HepG2 (cell line): ENCODE data around the gene PRKCG. TPM values are rescaled to one million over a fixed set of nuclear protein-coding genes. Genes with fewer than 3 reads are reported as not detected.

Experiments
- ARNT ChIP-seq: fragments of 450-650 bp; IDR thresholded peaks from 2 replicates; pipeline ENCODE4 v1.6.1; 2017
- BRD4 ChIP-seq: sonication (generic); formaldehyde crosslinking; IDR thresholded peaks from 2 replicates; pipeline ENCODE4 v1.4.0; 2020; ENCODE audit warnings: missing genetic modification reagents
- CREM ChIP-seq, 2 experiments: sonication (generic) in 1 of 2; formaldehyde crosslinking in 1 of 2; IDR thresholded peaks; 2 replicates each; pipeline versions ENCODE4 v1.4.0 to v1.6.1; 2016 to 2020; ENCODE audit warnings: antibody characterized with exemption in 1 of 2, mild to moderate bottlenecking in 1 of 2, missing genetic modification reagents in 1 of 2
- FOXA3 ChIP-seq: IDR thresholded peaks from 2 replicates; pipeline ENCODE4 v1.6.1; 2016; ENCODE audit warnings: missing genetic modification reagents, missing compliant biosample characterization
- GATAD2A ChIP-seq: IDR thresholded peaks from 2 replicates; pipeline ENCODE4 v1.6.1; 2016
- HNRNPL ChIP-seq: fragments of 200-400 bp; formaldehyde crosslinking; IDR thresholded peaks from 2 replicates; pipeline ENCODE4 v1.6.1; 2017; ENCODE audit warnings: mild to moderate bottlenecking, low read depth, low read length
- KAT7 ChIP-seq: IDR thresholded peaks from 2 replicates; pipeline ENCODE4 v1.6.1; 2018; ENCODE audit warnings: borderline replicate concordance, missing compliant biosample characterization
- KDM6A ChIP-seq: IDR thresholded peaks from 2 replicates; pipeline ENCODE4 v1.6.1; 2016; ENCODE audit warnings: low read depth
- KLF11 ChIP-seq: IDR thresholded peaks from 2 replicates; pipeline ENCODE4 v1.6.1; 2016; ENCODE audit warnings: missing compliant biosample characterization
- MEF2D ChIP-seq: sonication (generic); formaldehyde crosslinking; IDR thresholded peaks from 2 replicates; pipeline ENCODE4 v1.5.1; 2020; ENCODE audit warnings: mild to moderate bottlenecking, missing genetic modification reagents
- MYC ChIP-seq: sonication (generic); formaldehyde crosslinking; IDR thresholded peaks from 2 replicates; pipeline ENCODE4 v1.9.0; 2021; ENCODE audit warnings: missing genetic modification reagents, borderline replicate concordance
- PHF20 ChIP-seq: sonication (generic); formaldehyde crosslinking; IDR thresholded peaks from 2 replicates; pipeline ENCODE4 v1.5.0; 2020; ENCODE audit warnings: mild to moderate bottlenecking, missing genetic modification reagents
- RFX5 ChIP-seq: IDR thresholded peaks from 2 replicates; pipeline ENCODE4 v1.6.1; 2011; ENCODE audit warnings: low read depth, low read length, improper control_type of control experiment
- TMF1 ChIP-seq: sonication (generic); formaldehyde crosslinking; IDR thresholded peaks from 2 replicates; pipeline ENCODE4 v1.8.1; 2022; ENCODE audit warnings: low read depth, missing genetic modification reagents
- ZBTB38 ChIP-seq: sonication (generic); formaldehyde crosslinking; IDR thresholded peaks from 2 replicates; pipeline ENCODE4 v1.5.1; 2020; ENCODE audit warnings: mild to moderate bottlenecking, missing genetic modification reagents
- ZNF10 ChIP-seq: sonication (generic); formaldehyde crosslinking; IDR thresholded peaks from 2 replicates; pipeline ENCODE4 v1.4.0; 2020; ENCODE audit warnings: mild to moderate bottlenecking, low read depth, missing genetic modification reagents, borderline replicate concordance
- ZNF549 ChIP-seq: sonication (generic); formaldehyde crosslinking; IDR thresholded peaks from 2 replicates; pipeline ENCODE4 v1.5.0; 2020; ENCODE audit warnings: missing genetic modification reagents
- ZNF552 ChIP-seq: sonication (generic); formaldehyde crosslinking; IDR thresholded peaks from 2 replicates; pipeline ENCODE4 v1.9.0; 2022; ENCODE audit warnings: missing genetic modification reagents, mild to moderate bottlenecking, borderline replicate concordance
- ZNF574 ChIP-seq: sonication (generic); formaldehyde crosslinking; IDR thresholded peaks from 2 replicates; pipeline ENCODE4 v1.4.0; 2020; ENCODE audit warnings: missing genetic modification reagents
- ZNF703 ChIP-seq: sonication (generic); formaldehyde crosslinking; IDR thresholded peaks from 2 replicates; pipeline ENCODE4 v1.5.1; 2020; ENCODE audit warnings: missing genetic modification reagents, mild to moderate bottlenecking, moderate library complexity, borderline replicate concordance
- polyA plus RNA-seq, 8 experiments: library from polyadenylated mRNA; depleted of rRNA in 3 of 8; stranded (reverse) in 7 of 8; unstranded in 1 of 8; fragments of >200 nt; fragmentation: Illumina TruSeq in 4 of 8; extraction: Trizol in 4 of 8; gene quantifications; 2 replicates each; pipeline versions ENCODE4 v1.2.1 to v1.2.3, GENCODE V29; 2011 to 2016; ENCODE audit warnings: low read depth in 4 of 8, missing spikeins in 1 of 8, mixed read lengths in 1 of 8; ENCODE audit not compliant: insufficient read depth in 1 of 8
- total RNA-seq, 5 experiments: library from RNA; depleted of rRNA; stranded (reverse); fragments of >200 nt; fragmentation: Illumina TruSeq; extraction: Trizol; gene quantifications; 2 replicates each; pipeline ENCODE4 v1.2.3, GENCODE V29; 2016; ENCODE audit warnings: low read depth in 1 of 5
- TF ChIP-seq, protein P1 (sequence below): sonication (generic); formaldehyde crosslinking; IDR thresholded peaks from 2 replicates; pipeline ENCODE4 v1.4.0; 2020; ENCODE audit warnings: mild to moderate bottlenecking, low read depth, missing genetic modification reagents
- TF ChIP-seq, protein P2 (sequence below): sonication (generic); formaldehyde crosslinking; IDR thresholded peaks from 2 replicates; pipeline ENCODE4 v1.8.1; 2023; ENCODE audit warnings: mild to moderate bottlenecking, missing genetic modification reagents
- TF ChIP-seq, protein P3 (sequence below): sonication (generic); formaldehyde crosslinking; IDR thresholded peaks from 2 replicates; pipeline ENCODE4 v1.8.0; 2022; ENCODE audit warnings: mild to moderate bottlenecking, missing genetic modification reagents
- TF ChIP-seq, protein P4 (sequence below): IDR thresholded peaks from 2 replicates; pipeline ENCODE4 v1.6.1; 2012; ENCODE audit warnings: low read depth, low read length, improper control_type of control experiment

The PRKCG gene
- total and polyA plus RNA-seq, 2 of the 13 experiments (the other 11 are each of a cell fraction or from before 2014, with no cell fraction given): 0.02 to 0.03 TPM

- TF ChIP-seq RFX5 (no peak), ZNF10 (no peak), ZNF574 (CRISPR knock-in tag) (peak; percentile 78), KAT7 (CRISPR knock-in tag) (no peak; the same call in 1 of the 2 replicates), ZNF703 (CRISPR knock-in tag) (no peak), MYC (peak; percentile 32; the same call in 1 of the 2 replicates), KLF11 (CRISPR knock-in tag) (0 out of 2 replicates have a peak, but pooled peaks have one; percentile 72), PHF20 (CRISPR knock-in tag) (no peak), TMF1 (CRISPR knock-in tag) (no peak), MEF2D (peak; percentile 71), ZNF552 (CRISPR knock-in tag) (no peak), CREM (IDR thresholded peaks at IDR 0.05) (peak; percentile 93), CREM (CRISPR knock-in tag; IDR thresholded peaks at IDR 0.05) (no peak), ZNF549 (CRISPR knock-in tag) (no peak), KDM6A (CRISPR knock-in tag) (peak; percentile 97), ARNT (no peak), ZBTB38 (CRISPR knock-in tag) (no peak; the same call in 1 of the 2 replicates), HNRNPL (peak; percentile 92), BRD4 (CRISPR knock-in tag) (no peak), FOXA3 (peak; percentile 99), GATAD2A (CRISPR knock-in tag) (peak; percentile 96)
- TF ChIP-seq, protein P1, sequence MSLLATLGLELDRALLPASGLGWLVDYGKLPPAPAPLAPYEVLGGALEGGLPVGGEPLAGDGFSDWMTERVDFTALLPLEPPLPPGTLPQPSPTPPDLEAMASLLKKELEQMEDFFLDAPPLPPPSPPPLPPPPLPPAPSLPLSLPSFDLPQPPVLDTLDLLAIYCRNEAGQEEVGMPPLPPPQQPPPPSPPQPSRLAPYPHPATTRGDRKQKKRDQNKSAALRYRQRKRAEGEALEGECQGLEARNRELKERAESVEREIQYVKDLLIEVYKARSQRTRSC (CRISPR knock-in tag): no peak
- TF ChIP-seq, protein P2, sequence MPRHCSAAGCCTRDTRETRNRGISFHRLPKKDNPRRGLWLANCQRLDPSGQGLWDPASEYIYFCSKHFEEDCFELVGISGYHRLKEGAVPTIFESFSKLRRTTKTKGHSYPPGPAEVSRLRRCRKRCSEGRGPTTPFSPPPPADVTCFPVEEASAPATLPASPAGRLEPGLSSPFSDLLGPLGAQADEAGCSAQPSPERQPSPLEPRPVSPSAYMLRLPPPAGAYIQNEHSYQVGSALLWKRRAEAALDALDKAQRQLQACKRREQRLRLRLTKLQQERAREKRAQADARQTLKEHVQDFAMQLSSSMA (CRISPR knock-in tag): no peak
- TF ChIP-seq, protein P3, sequence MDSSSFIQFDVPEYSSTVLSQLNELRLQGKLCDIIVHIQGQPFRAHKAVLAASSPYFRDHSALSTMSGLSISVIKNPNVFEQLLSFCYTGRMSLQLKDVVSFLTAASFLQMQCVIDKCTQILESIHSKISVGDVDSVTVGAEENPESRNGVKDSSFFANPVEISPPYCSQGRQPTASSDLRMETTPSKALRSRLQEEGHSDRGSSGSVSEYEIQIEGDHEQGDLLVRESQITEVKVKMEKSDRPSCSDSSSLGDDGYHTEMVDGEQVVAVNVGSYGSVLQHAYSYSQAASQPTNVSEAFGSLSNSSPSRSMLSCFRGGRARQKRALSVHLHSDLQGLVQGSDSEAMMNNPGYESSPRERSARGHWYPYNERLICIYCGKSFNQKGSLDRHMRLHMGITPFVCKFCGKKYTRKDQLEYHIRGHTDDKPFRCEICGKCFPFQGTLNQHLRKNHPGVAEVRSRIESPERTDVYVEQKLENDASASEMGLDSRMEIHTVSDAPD (CRISPR knock-in tag): no peak
- TF ChIP-seq, protein P4, sequence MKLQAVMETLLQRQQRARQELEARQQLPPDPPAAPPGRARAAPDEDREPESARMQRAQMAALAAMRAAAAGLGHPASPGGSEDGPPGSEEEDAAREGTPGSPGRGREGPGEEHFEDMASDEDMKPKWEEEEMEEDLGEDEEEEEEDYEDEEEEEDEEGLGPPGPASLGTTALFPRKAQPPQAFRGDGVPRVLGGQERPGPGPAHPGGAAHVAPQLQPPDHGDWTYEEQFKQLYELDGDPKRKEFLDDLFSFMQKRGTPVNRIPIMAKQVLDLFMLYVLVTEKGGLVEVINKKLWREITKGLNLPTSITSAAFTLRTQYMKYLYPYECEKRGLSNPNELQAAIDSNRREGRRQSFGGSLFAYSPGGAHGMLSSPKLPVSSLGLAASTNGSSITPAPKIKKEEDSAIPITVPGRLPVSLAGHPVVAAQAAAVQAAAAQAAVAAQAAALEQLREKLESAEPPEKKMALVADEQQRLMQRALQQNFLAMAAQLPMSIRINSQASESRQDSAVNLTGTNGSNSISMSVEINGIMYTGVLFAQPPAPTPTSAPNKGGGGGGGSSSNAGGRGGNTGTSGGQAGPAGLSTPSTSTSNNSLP: peak; percentile 87
These were observed 17.6 kb upstream of the PRKCG start (continued) for GRCh38 chr19:53864308-53864836.
